Common myeloid progenitor, CD34-positive (primary cell): Measurements from ENCODE around the gene HEPN1.

Experiments
- CTCF ChIA-PET: fragments of 350-600 bp; sonication (Branson Sonifier 250); formaldehyde crosslinking; loops from one replicate; lab custom pipeline; 2021; ENCODE audit warnings: antibody characterized with exemption; lab: Charles Lee
- POLR2A ChIA-PET: fragments of 350-600 bp; sonication (Branson Sonifier 250); formaldehyde crosslinking; loops from one replicate; lab custom pipeline; 2021; ENCODE audit warnings: antibody characterized with exemption; lab: Charles Lee
- DNase-seq, 3 donors: peaks; one replicate each; pipeline versions ENCODE4 v3.0.0 to v3.0.0-alpha.2; 2013
- H3K27ac ChIP-seq, 2 experiments: 1 replicate in 1 of 2; 2 replicates in 1 of 2; pipeline ENCODE4 v1.7.0; 2013; ENCODE audit warnings: inconsistent platforms in 2 of 2, low read length in 2 of 2, mild to moderate bottlenecking in 2 of 2, low read depth in 1 of 2, moderate library complexity in 1 of 2; ENCODE audit not compliant: severe bottlenecking in 2 of 2, insufficient read depth in 1 of 2, poor library complexity in 1 of 2
- H3K27me3 ChIP-seq, 5 experiments: replicated peaks in 2 of 5; 1 replicate in 3 of 5; 2 replicates in 2 of 5; pipeline versions ENCODE4 v1.6.1 to v1.7.0; 2013; ENCODE audit warnings: low read length in 4 of 5, mild to moderate bottlenecking in 2 of 5, moderate library complexity in 2 of 5, inconsistent platforms in 1 of 5; ENCODE audit not compliant: insufficient read depth in 5 of 5, control insufficient read depth in 4 of 5
- H3K36me3 ChIP-seq, 4 experiments: 1 replicate in 2 of 4; 2 replicates in 2 of 4; pipeline versions ENCODE4 v1.6.1 to v1.7.0; 2013; ENCODE audit warnings: low read length in 3 of 4, control low read depth in 1 of 4, mild to moderate bottlenecking in 1 of 4; ENCODE audit not compliant: control insufficient read depth in 4 of 4, insufficient read depth in 4 of 4
- H3K4me1 ChIP-seq, 4 experiments: 1 replicate in 3 of 4; 2 replicates in 1 of 4; pipeline versions ENCODE4 v1.6.1 to v1.7.1; 2013; ENCODE audit warnings: low read length in 3 of 4, mild to moderate bottlenecking in 3 of 4, control low read depth in 1 of 4, inconsistent platforms in 1 of 4, moderate library complexity in 1 of 4; ENCODE audit not compliant: control insufficient read depth in 4 of 4, insufficient read depth in 4 of 4; ENCODE audit errors: control extremely low read depth in 1 of 4
- H3K4me3 ChIP-seq, 7 experiments: 1 replicate in 4 of 7; 2 replicates in 3 of 7; pipeline versions ENCODE4 v1.5.1 to v1.7.0; 2013; ENCODE audit warnings: mild to moderate bottlenecking in 7 of 7, low read length in 6 of 7, moderate library complexity in 6 of 7, inconsistent platforms in 2 of 7, low read depth in 2 of 7, control low read depth in 1 of 7; ENCODE audit not compliant: insufficient read depth in 4 of 7, control insufficient read depth in 1 of 7; ENCODE audit errors: extremely low read depth in 1 of 7
- H3K9me3 ChIP-seq, 5 experiments: 1 replicate in 4 of 5; 2 replicates in 1 of 5; pipeline versions ENCODE4 v1.6.1 to v1.7.1; 2013; ENCODE audit warnings: low read length in 4 of 5, mild to moderate bottlenecking in 2 of 5, inconsistent platforms in 1 of 5, low read depth in 1 of 5, moderate library complexity in 1 of 5; ENCODE audit not compliant: control insufficient read depth in 4 of 5, insufficient read depth in 2 of 5; ENCODE audit errors: control extremely low read depth in 1 of 5
- WGBS: methylation state at CpG from one replicate; pipeline ENCODE4 v1.1.5; 2013; ENCODE audit not compliant: insufficient coverage; 5-methylcytosine and 5-hydroxymethylcytosine counted together

The HEPN1 gene

GRCh38 chr11:124889191-124890091 is 29.6 kb upstream of the HEPN1 start:
- Histone ChIP-seq H3K9me3 (no peaks in the 10 kb centered on the region), H3K4me3 (no peak overlapping the region), H3K36me3 (peaks cover 0 to 68% (median 13%) of the 10 kb centered on the region in 4 experiments), H3K27ac (no peak overlapping the region), H3K4me1 (peaks cover 2 to 21% (median 13%) of the 10 kb centered on the region in 4 experiments), H3K27me3 (no peaks in the 10 kb centered on the region)
- WGBS: 94% methylated on average over 2 of the region's 2 CpGs
- CTCF ChIA-PET: interaction anchor here (1.1 to 3.9 kb wide), 5 partner anchors 9 to 23 kb away, joined by 3 to 14 read pairs (median 4); partner anchors contain the start of gene ROBO4
- POLR2A ChIA-PET: interaction anchor here (1.5 kb wide), 1 partner anchor 13 kb away, joined by 4 read pairs; no protein-coding TSS in a partner anchor
- DNase-seq: no peak

DNA sequence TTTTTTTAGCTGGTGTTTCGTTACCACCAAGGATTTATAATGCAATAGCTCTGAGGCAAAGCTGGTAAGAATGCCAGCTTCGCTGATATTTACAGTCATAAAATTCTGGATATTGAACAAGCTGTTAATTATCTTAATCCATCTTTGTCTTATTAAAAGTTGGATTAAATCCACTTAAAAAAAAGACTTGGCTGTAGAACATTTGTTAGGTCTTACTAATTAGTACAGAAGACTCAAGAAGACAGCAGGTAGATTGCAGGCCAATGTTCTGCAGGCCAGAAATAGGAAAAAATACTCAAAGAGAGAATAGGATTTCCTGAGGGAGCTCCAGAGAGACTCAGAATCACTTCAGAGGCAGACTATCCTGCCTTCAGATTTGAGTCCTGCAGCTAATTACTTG is 28.9 kb upstream of the HEPN1 start:
- H3K36me3 ChIP-seq: peaks cover 0 to 68% (median 12%) of the 10 kb centered on the region in 4 experiments
- ChIA-PET CTCF (interaction anchor here (1.1 to 5.3 kb wide), 4 partner anchors 9 to 23 kb away, joined by 3 to 39 read pairs (median 4); no protein-coding TSS in a partner anchor), POLR2A (interaction anchor here (1.5 kb wide), 1 partner anchor 14 kb away, joined by 4 read pairs; no protein-coding TSS in a partner anchor)
- H3K9me3 ChIP-seq: no peaks in the 10 kb centered on the region
- no peak for DNase-seq
- no peak overlapping the region for H3K4me3 ChIP-seq
- H3K27me3 ChIP-seq: no peaks in the 10 kb centered on the region
- H3K4me1 ChIP-seq: peaks cover 2 to 26% (median 13%) of the 10 kb centered on the region in 4 experiments
- 100% methylated on average over 1 of the region's 2 CpGs for WGBS
- H3K27ac ChIP-seq: no peak overlapping the region

DNA sequence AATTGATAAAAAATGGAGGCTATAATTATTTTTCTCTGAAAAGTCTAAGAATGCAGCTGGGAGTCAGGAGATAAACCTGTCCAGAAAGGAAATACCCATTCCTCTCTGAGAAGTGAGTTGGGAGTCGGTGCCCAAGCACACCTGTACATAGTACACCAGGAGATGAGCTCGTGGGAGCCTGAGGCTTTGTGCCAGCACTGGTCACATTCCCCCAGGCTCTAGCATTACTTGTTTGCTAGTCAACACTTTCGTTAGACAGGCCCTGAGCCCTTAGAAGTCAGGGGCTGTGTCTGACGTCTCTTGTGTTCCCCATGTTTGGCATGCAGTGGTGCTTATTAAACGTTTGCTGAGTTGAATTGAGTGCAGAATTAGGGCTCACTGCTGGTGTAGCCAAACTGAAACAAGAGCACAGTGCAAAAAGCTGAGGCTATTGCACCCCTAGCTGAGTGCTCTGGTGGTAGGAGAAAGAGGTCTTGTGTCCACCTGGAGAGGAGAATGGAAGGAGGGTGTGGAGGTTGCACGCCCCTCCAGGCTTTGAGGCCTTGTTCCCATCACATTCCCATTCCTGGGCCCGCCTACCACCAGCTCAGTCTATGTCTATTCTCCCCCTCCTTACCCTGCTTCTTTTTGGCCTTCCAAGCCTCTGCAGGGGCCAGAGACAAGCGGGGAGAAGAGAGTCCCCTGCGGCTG is 28.2 kb upstream of the HEPN1 start:
- WGBS: 100% methylated on average over 6 of the region's 9 CpGs
- Histone ChIP-seq H3K4me1 (peaks cover 2 to 29% (median 13%) of the 10 kb centered on the region in 4 experiments), H3K27ac (no peak overlapping the region), H3K4me3 (no peak overlapping the region), H3K36me3 (peaks cover 0 to 66% (median 11%) of the 10 kb centered on the region in 4 experiments), H3K27me3 (no peaks in the 10 kb centered on the region), H3K9me3 (no peaks in the 10 kb centered on the region)
- ChIA-PET POLR2A (interaction anchor here (1.5 kb wide), 1 partner anchor 14 kb away, joined by 4 read pairs; no protein-coding TSS in a partner anchor), CTCF (interaction anchor here (1.1 to 5.3 kb wide), 5 partner anchors 9 to 24 kb away, joined by 3 to 39 read pairs (median 4); no protein-coding TSS in a partner anchor)
- no peak for DNase-seq

- CTCF ChIA-PET: interaction anchor here (1.2 to 5.3 kb wide), 6 partner anchors 10 to 26 kb away, joined by 3 to 39 read pairs (median 4); partner anchors contain the start of gene ROBO3
- Histone ChIP-seq H3K4me3 (no peak overlapping the region), H3K27me3 (no peaks in the 10 kb centered on the region)
These were observed 27.6 kb upstream of the HEPN1 start for GRCh38 chr11:124891373-124891861.

DNA sequence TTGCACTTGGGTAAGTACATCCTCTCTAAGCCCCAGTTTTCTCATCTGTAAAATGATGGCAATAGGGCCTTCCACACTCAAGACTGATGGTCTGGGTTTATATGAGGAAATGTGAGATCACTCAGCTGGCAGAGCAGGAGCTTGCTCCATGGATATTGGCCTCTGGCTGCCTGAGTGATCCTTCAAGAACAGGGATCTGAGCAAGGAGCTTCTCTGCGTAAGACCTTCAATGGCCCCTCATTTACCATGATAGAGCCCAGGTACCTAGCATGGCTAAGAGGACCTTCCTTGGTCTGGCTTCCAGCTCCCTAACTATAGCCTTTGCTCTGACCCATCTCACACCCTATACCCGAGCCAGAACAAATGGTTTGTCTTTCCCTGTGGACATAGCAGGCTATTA is 26.9 kb upstream of the HEPN1 start:
- CTCF ChIA-PET: interaction anchor here (1.0 to 5.3 kb wide), 6 partner anchors 11 to 54 kb away, joined by 3 to 39 read pairs (median 4); partner anchors contain the start of gene ROBO3
- Histone ChIP-seq H3K27me3 (no peaks in the 10 kb centered on the region), H3K9me3 (no peaks in the 10 kb centered on the region), H3K4me1 (peaks cover 2 to 42% (median 22%) of the 10 kb centered on the region in 4 experiments), H3K36me3 (peaks cover 0 to 57% (median 11%) of the 10 kb centered on the region in 4 experiments), H3K4me3 (no peak overlapping the region), H3K27ac (no peak overlapping the region)
- no peak for DNase-seq
- POLR2A ChIA-PET: interaction anchor here (2.0 kb wide), 1 partner anchor 16 kb away, joined by 5 read pairs; no protein-coding TSS in a partner anchor
- 100% methylated on average over 2 of the region's 2 CpGs for WGBS

More at GRCh38 chr11:124891373-124891861, 27.6 kb upstream of the HEPN1 start:
- DNase-seq: no peak
- POLR2A ChIA-PET: interaction anchor here (1.5 kb wide), 1 partner anchor 15 kb away, joined by 4 read pairs; no protein-coding TSS in a partner anchor
- Histone ChIP-seq H3K27ac (no peak overlapping the region), H3K9me3 (no peaks in the 10 kb centered on the region), H3K36me3 (peaks cover 0 to 64% (median 11%) of the 10 kb centered on the region in 4 experiments), H3K4me1 (peaks cover 2 to 35% (median 16%) of the 10 kb centered on the region in 4 experiments)
- WGBS: 96% methylated on average over 12 of the region's 12 CpGs

DNA sequence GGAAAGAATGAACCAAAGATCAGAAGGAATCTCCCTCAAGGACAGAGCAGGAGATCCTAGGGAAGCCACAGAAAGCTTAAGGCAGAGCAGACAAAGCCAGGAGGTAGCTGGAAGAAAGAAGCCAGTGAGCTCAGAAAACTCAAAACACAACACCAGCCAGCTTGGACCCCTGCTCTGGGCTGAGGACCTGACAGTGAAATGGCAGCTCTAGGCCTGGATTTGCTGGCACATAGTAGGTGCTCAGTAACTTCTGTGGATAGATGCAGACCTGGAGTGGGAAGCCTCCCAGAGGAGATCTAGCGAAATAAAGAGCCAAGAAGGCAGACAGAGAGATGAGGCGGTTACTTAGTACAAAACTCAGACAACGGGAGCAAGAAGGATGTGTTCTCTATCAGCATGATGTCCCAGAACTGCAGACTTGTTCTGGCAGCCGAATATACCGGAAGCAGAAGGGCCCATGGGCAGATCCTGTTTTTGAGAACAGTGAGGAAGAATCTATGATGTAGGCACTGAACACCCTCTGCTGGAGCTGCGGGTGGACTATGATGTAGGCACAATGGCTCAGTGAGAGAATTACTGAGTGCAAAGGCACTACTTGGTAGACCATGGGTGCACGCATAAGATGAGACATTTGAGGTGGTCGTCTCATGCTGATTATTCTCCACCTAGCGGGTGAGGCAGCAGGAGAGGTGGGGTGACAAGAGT is 26.1 kb upstream of the HEPN1 start:
- Histone ChIP-seq H3K27me3 (no peaks in the 10 kb centered on the region), H3K27ac (peak overlapping the region in 1 of 2 experiments; percentile 30), H3K9me3 (no peaks in the 10 kb centered on the region), H3K36me3 (peaks cover 0 to 53% (median 7%) of the 10 kb centered on the region in 4 experiments), H3K4me1 (peaks cover 2 to 50% (median 29%) of the 10 kb centered on the region in 4 experiments), H3K4me3 (no peak overlapping the region)
- 54% methylated on average over 8 of the region's 9 CpGs for WGBS
- ChIA-PET POLR2A (interaction anchor here (1.0 to 2.0 kb wide), 2 partner anchors 11 to 17 kb away, joined by 3 to 5 read pairs; no protein-coding TSS in a partner anchor), CTCF (interaction anchor here (1.0 to 5.3 kb wide), 6 partner anchors 10 to 55 kb away, joined by 3 to 39 read pairs (median 4); partner anchors contain the start of gene ROBO3)
- peak; percentile 58 to 86 (median 78) for DNase-seq
